GM12873 (cell line): ENCODE data around the gene ARID3C.

Experiments used
- CTCF ChIP-seq: IDR thresholded peaks from 2 replicates; pipeline ENCODE4 v1.5.1; 2012; ENCODE audit warnings: low read depth, mild to moderate bottlenecking, moderate library complexity, low read length, control low read depth; ENCODE audit not compliant: insufficient read depth; ENCODE audit errors: missing control alignments

The ARID3C gene

GRCh38 chr9:34623374-34624235, 5.3 kb downstream of the ARID3C start:
- no peak for TF ChIP-seq CTCF

- no peak for TF ChIP-seq CTCF
Observed at GRCh38 chr9:34620061-34620994, 8.5 kb downstream of the ARID3C start, which contains the start of gene DCTN3. DCTN3 (minus strand) TSS chr9:34620495; CDS start chr9:34620464, 31 bp downstream.

- TF ChIP-seq CTCF = no peak
Observed at GRCh38 chr9:34615132-34615531, 13.7 kb downstream of the ARID3C start.

GRCh38 chr9:34612788-34613390, 16.0 kb downstream of the ARID3C start:
- TF ChIP-seq CTCF = peak; percentile 95

- no peak for TF ChIP-seq CTCF
Observed at GRCh38 chr9:34611811-34612787, 16.8 kb downstream of the ARID3C start, which contains the start of gene RPP25L. RPP25L (minus strand) TSS chr9:34612097; CDS start chr9:34611296, 801 bp downstream.

GRCh38 chr9:34611251-34611810, 17.5 kb downstream of the ARID3C start:
- TF ChIP-seq CTCF = no peak
